ENCODE results near the gene PDSS2.
"Not testable (repeated sequence)": the region's sequence is repeated elsewhere in the genome, so short reads cannot be mapped to it uniquely, and the experiment has no call there.

Gene PDSS2

GRCh38 chr6:107209406-107210305 is 249.7 kb downstream of the PDSS2 start:
- H3K27ac ChIP-seq = no peak overlapping the region
- no peak overlapping the region for H3K4me3 ChIP-seq
- TF ChIP-seq CTCF (IDR thresholded peaks at IDR 0.05) = no peak
- DNase-seq (ENCODE audit: low spot score) = no peak

GRCh38 chr6:107207251-107207873 is 252.0 kb downstream of the PDSS2 start:
- no peak overlapping the region for H3K4me3 ChIP-seq
- H3K27ac ChIP-seq = no peak overlapping the region
- TF ChIP-seq CTCF (IDR thresholded peaks at IDR 0.05) = no peak
- DNase-seq (ENCODE audit: low spot score) = no peak

GRCh38 chr6:107205058-107205998 is 254.0 kb downstream of the PDSS2 start:
- Histone ChIP-seq H3K27ac (no peak overlapping the region), H3K4me3 (no peak overlapping the region)
- no peak for TF ChIP-seq CTCF (IDR thresholded peaks at IDR 0.05)
- no peak for DNase-seq (ENCODE audit: low spot score)

- H3K27ac ChIP-seq = no peak overlapping the region
- no peak for DNase-seq (ENCODE audit: low spot score)
- TF ChIP-seq CTCF (IDR thresholded peaks at IDR 0.05) = no peak
- H3K4me3 ChIP-seq = no peak overlapping the region
Measured at GRCh38 chr6:107202876-107203468, 256.4 kb downstream of the PDSS2 start.

GRCh38 chr6:107198631-107199416 is 260.5 kb downstream of the PDSS2 start:
- no peak overlapping the region for H3K27ac ChIP-seq
- no peak overlapping the region for H3K4me3 ChIP-seq
- no peak for TF ChIP-seq CTCF (IDR thresholded peaks at IDR 0.05)
- DNase-seq (ENCODE audit: low spot score) = no peak

- no peak for TF ChIP-seq CTCF (IDR thresholded peaks at IDR 0.05)
- no peak for DNase-seq (ENCODE audit: low spot score)
- Histone ChIP-seq H3K27ac (no peak overlapping the region), H3K4me3 (no peak overlapping the region)
Measured at GRCh38 chr6:107196152-107196551, 263.2 kb downstream of the PDSS2 start.

GRCh38 chr6:107194723-107195122 is 264.6 kb downstream of the PDSS2 start:
- not testable (repeated sequence) for H3K4me3 ChIP-seq; H3K27ac ChIP-seq; DNase-seq (ENCODE audit: low spot score)
